Sigmoid colon (tissue), 4 donors: Measurements from ENCODE around the gene SNRNP48.

Source experiments
- POLR2A ChIP-seq, 2 donors: fragments of 450-650 bp; IDR thresholded peaks; one replicate each; pipeline ENCODE4 v1.6.1; 2016; ENCODE audit warnings: antibody characterized with exemption in 2 of 2, mild to moderate bottlenecking in 2 of 2, moderate library complexity in 2 of 2
- POLR2AphosphoS5 ChIP-seq, 4 donors: sonication (generic); formaldehyde crosslinking; IDR thresholded peaks; one replicate each; pipeline ENCODE4 v1.6.1; 2017; ENCODE audit warnings: antibody characterized with exemption in 4 of 4
- TF ChIP-seq, protein P1 (sequence below), 4 experiments: fragments of 450-650 bp in 3 of 4; fragments of 200-600 bp in 1 of 4; IDR thresholded peaks; one replicate each; pipeline ENCODE4 v1.5.1; 2016 to 2019; ENCODE audit warnings: antibody characterized with exemption in 4 of 4, mild to moderate bottlenecking in 3 of 4, moderate library complexity in 2 of 4

DNA sequence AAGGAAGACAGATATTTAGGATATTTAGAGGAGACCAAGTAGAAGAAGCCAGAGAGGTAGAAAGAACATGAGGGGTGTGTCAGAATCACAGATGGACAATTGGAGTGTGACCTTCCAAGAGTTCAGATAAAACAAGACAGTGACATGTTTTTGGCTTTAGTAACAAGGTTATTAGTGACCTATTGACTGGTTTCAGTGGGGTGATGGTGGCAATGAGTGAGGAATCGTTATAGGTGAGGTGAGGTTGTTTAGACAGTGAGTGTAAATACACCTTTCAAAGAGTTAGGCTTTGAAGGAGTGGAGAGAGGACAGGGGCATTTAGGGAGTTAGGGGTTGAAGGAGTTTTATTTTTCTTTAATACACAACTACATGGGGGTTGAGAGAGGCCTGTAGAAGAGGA lies 3.2 kb downstream of the SNRNP48 start:
- TF ChIP-seq, protein P1, sequence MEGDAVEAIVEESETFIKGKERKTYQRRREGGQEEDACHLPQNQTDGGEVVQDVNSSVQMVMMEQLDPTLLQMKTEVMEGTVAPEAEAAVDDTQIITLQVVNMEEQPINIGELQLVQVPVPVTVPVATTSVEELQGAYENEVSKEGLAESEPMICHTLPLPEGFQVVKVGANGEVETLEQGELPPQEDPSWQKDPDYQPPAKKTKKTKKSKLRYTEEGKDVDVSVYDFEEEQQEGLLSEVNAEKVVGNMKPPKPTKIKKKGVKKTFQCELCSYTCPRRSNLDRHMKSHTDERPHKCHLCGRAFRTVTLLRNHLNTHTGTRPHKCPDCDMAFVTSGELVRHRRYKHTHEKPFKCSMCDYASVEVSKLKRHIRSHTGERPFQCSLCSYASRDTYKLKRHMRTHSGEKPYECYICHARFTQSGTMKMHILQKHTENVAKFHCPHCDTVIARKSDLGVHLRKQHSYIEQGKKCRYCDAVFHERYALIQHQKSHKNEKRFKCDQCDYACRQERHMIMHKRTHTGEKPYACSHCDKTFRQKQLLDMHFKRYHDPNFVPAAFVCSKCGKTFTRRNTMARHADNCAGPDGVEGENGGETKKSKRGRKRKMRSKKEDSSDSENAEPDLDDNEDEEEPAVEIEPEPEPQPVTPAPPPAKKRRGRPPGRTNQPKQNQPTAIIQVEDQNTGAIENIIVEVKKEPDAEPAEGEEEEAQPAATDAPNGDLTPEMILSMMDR (IDR thresholded peaks at IDR 0.05): no peak
- TF ChIP-seq POLR2A (IDR thresholded peaks at IDR 0.05): no peak
- no peak for TF ChIP-seq POLR2AphosphoS5 (IDR thresholded peaks at IDR 0.05)
